ENCODE results near the gene ZNF597. TPM values are rescaled to one million over a fixed set of nuclear protein-coding genes. Genes with fewer than 3 reads are reported as not detected.

Gene ZNF597
- total and polyA plus RNA-seq, 10 of the 15 experiments (the other 5 are each of a cell fraction or from before 2014, with no cell fraction given): 0.80 to 2.8 (median 2.0) TPM

DNA sequence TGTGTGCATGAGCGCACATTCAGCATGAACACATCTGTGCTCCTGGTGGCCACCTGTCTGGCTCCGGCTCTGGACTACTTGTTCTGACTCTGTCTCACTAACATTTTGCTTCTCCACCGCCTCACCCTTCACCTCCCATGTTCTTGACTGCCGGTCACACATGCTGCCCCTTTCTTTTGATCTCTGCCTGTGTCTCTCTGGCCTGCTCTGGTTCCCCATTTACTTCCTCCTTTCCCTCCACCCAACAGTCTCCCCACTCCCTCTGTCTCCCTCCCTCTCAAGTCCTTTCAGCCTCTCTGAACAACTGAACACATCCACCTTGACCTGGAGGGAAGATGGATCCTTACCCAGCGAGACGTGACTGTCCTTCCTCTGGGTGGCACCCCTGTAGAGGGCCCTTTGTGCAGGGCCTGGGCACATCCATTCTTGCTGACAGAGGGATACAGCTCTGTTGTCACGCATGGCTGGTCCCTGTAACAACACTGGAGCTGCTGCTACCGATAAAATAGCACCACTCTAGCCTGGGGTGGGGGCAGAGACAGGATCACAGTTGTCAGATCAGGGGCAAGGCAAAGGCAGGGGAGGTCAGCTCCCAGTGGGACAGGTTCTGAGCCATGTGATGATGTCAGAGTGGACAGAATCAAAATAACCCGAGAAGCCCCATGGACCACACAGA, 53.5 kb downstream of the ZNF597 start:
- Histone ChIP-seq H3K79me2 (ENCODE audit: control insufficient read depth, insufficient read depth, low read length) (no peaks in the 10 kb centered on the region), H4K20me1 (ENCODE audit: control insufficient read depth, insufficient read depth) (no peaks in the 10 kb centered on the region), H3K36me3 (ENCODE audit: control insufficient read depth in 2 of 2, insufficient read depth in 2 of 2, low read length in 1 of 2) (peaks cover 8 to 15% of the 10 kb centered on the region in 2 experiments), H3K27me3 (replicated peaks in 1 of 2; ENCODE audit: control insufficient read depth in 2 of 2, insufficient read depth in 2 of 2, low read length in 1 of 2) (no peaks in the 10 kb centered on the region), H3K9ac (ENCODE audit: control insufficient read depth, insufficient read depth, low read length) (no peak overlapping the region), H3K4me2 (ENCODE audit: control insufficient read depth, insufficient read depth) (no peak overlapping the region), H3K4me3 (no peak overlapping the region), H3K9me3 (replicated peaks; ENCODE audit: control insufficient read depth, insufficient read depth, low read length) (peaks cover 31% of the 10 kb centered on the region; the same call in 2 of the 3 replicates), H3K4me1 (ENCODE audit: control insufficient read depth, insufficient read depth, low read length) (no peaks in the 10 kb centered on the region), H2AFZ (ENCODE audit: control insufficient read depth, low read depth, low read length) (no peak overlapping the region), H3K27ac (ENCODE audit: control insufficient read depth, insufficient read depth) (no peak overlapping the region)
- SMC1A ChIA-PET (ENCODE audit: uncharacterized antibody, unreplicated experiment): no interaction called here
- TF ChIP-seq PAX5 (IDR thresholded peaks at IDR 0.05; ENCODE audit: borderline replicate concordance, low read depth, low read length) (peak; percentile 84; the same call in 1 of the 2 replicates), KDM1A (IDR thresholded peaks at IDR 0.05; ENCODE audit: borderline replicate concordance) (no peak)
- in situ Hi-C loops (cut with MboI): no loop called here
- no peak for FAIRE-seq
- intact Hi-C loops (cut with micrococcal nuclease; ENCODE audit: unreplicated experiment): no loop called here
- POLR2A ChIA-PET: interaction anchor here (1.2 kb wide), 1 partner anchor 12 kb away, joined by 3 read pairs; the partner anchor contains the start of gene ZNF174
- RAD21 ChIA-PET (ENCODE audit: unreplicated experiment): no interaction called here
- 79% methylated on average over 9 of the region's 9 CpGs for WGBS (ENCODE audit: insufficient coverage, insufficient replicate concordance, low lambda C conversion rate, missing lambda C conversion rate)
- CTCF ChIA-PET: no interaction called here
- no peak for DNase-seq (ENCODE audit: low read depth, low spot score)
- BruUV-seq (replicated peaks): no TSS peak
- no peak for ATAC-seq

DNA sequence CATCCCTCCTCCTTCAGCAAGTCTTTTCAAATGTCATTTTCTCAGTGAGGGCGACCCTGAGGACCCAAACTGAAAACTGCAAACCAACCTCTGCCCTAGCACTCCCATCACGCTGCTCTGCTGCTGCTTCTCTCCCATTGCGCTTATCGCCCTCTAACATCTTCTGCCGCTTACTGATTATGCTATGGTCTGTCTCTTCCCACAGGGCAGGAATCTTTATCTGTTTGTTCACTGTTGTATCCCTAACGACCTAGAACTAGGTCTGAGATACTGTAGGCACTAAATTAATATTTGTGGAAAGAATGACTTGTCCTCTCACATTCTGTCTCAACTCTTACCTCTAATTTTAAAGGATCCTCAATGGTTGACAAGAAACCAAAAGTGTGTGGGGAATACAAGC, 55.0 kb downstream of the ZNF597 start:
- SMC1A ChIA-PET (ENCODE audit: uncharacterized antibody, unreplicated experiment): no interaction called here
- no peak for TF ChIP-seq SRF (IDR thresholded peaks at IDR 0.05; ENCODE audit: low read depth in 2 of 2, low read length in 2 of 2)
- no peak for TF ChIP-seq RELA (IDR thresholded peaks at IDR 0.05; ENCODE audit: borderline replicate concordance, partially characterized antibody)
- TF ChIP-seq, protein P1, sequence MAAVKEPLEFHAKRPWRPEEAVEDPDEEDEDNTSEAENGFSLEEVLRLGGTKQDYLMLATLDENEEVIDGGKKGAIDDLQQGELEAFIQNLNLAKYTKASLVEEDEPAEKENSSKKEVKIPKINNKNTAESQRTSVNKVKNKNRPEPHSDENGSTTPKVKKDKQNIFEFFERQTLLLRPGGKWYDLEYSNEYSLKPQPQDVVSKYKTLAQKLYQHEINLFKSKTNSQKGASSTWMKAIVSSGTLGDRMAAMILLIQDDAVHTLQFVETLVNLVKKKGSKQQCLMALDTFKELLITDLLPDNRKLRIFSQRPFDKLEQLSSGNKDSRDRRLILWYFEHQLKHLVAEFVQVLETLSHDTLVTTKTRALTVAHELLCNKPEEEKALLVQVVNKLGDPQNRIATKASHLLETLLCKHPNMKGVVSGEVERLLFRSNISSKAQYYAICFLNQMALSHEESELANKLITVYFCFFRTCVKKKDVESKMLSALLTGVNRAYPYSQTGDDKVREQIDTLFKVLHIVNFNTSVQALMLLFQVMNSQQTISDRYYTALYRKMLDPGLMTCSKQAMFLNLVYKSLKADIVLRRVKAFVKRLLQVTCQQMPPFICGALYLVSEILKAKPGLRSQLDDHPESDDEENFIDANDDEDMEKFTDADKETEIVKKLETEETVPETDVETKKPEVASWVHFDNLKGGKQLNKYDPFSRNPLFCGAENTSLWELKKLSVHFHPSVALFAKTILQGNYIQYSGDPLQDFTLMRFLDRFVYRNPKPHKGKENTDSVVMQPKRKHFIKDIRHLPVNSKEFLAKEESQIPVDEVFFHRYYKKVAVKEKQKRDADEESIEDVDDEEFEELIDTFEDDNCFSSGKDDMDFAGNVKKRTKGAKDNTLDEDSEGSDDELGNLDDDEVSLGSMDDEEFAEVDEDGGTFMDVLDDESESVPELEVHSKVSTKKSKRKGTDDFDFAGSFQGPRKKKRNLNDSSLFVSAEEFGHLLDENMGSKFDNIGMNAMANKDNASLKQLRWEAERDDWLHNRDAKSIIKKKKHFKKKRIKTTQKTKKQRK (IDR thresholded peaks at IDR 0.05; ENCODE audit: low read depth, low read length): no peak
- TF ChIP-seq, protein P2, sequence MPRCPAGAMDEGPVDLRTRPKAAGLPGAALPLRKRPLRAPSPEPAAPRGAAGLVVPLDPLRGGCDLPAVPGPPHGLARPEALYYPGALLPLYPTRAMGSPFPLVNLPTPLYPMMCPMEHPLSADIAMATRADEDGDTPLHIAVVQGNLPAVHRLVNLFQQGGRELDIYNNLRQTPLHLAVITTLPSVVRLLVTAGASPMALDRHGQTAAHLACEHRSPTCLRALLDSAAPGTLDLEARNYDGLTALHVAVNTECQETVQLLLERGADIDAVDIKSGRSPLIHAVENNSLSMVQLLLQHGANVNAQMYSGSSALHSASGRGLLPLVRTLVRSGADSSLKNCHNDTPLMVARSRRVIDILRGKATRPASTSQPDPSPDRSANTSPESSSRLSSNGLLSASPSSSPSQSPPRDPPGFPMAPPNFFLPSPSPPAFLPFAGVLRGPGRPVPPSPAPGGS (IDR thresholded peaks at IDR 0.05; ENCODE audit: borderline replicate concordance, insufficient read depth, low read depth, low read length, poor library complexity, severe bottlenecking): no peak
- no peak for TF ChIP-seq TCF3 (IDR thresholded peaks at IDR 0.05; ENCODE audit: borderline replicate concordance, insufficient read depth, low read depth, low read length)
- TF ChIP-seq TARDBP (IDR thresholded peaks at IDR 0.05; ENCODE audit: borderline replicate concordance): no peak
- TF ChIP-seq CHD1 (IDR thresholded peaks at IDR 0.05; ENCODE audit: low read depth, low read length): no peak

More for the DNA sequence above, 55.0 kb downstream of the ZNF597 start:
- H3K27ac ChIP-seq (ENCODE audit: control insufficient read depth, insufficient read depth): no peak overlapping the region
- WGBS (ENCODE audit: insufficient coverage, insufficient replicate concordance, low lambda C conversion rate, missing lambda C conversion rate): 88% methylated on average over 6 of the region's 6 CpGs
- no peaks in the 10 kb centered on the region for H3K4me1 ChIP-seq (ENCODE audit: control insufficient read depth, insufficient read depth, low read length)
- intact Hi-C loops (cut with micrococcal nuclease; ENCODE audit: unreplicated experiment) (no loop called here), in situ Hi-C loops (cut with MboI) (no loop called here)
- H3K4me2 ChIP-seq (ENCODE audit: control insufficient read depth, insufficient read depth): no peak overlapping the region
- CTCF ChIA-PET: interaction anchor here (0.7 kb wide), 1 partner anchor 713 kb away, joined by 3 read pairs; no protein-coding TSS in a partner anchor
- no TSS peak for BruUV-seq (replicated peaks)
- POLR2A ChIA-PET: no interaction called here
- H2AFZ ChIP-seq (ENCODE audit: control insufficient read depth, low read depth, low read length): no peak overlapping the region
- peaks cover 36% of the 10 kb centered on the region for H3K9me3 ChIP-seq (replicated peaks; ENCODE audit: control insufficient read depth, insufficient read depth, low read length)
- RAD21 ChIA-PET (ENCODE audit: unreplicated experiment): no interaction called here
- no peaks in the 10 kb centered on the region for H3K79me2 ChIP-seq (ENCODE audit: control insufficient read depth, insufficient read depth, low read length)
- FAIRE-seq: no peak
- no peaks in the 10 kb centered on the region for H3K27me3 ChIP-seq (replicated peaks in 1 of 2; ENCODE audit: control insufficient read depth in 2 of 2, insufficient read depth in 2 of 2, low read length in 1 of 2)
- H3K4me3 ChIP-seq: no peak overlapping the region
- no peak for DNase-seq (ENCODE audit: low read depth, low spot score)
- peaks cover 16 to 23% of the 10 kb centered on the region in 2 experiments for H3K36me3 ChIP-seq (ENCODE audit: control insufficient read depth in 2 of 2, insufficient read depth in 2 of 2, low read length in 1 of 2)
- H3K9ac ChIP-seq (ENCODE audit: control insufficient read depth, insufficient read depth, low read length): no peak overlapping the region
- ATAC-seq: no peak
- H4K20me1 ChIP-seq (ENCODE audit: control insufficient read depth, insufficient read depth): no peaks in the 10 kb centered on the region
